Activated T-cell treated with anti-CD3 and anti-CD28 coated beads for 24 hours (primary cell): Measurements from ENCODE around the gene ZNF280A.

ENCODE experiments used
- DNase-seq: peaks from one replicate; pipeline ENCODE4 v3.0.0-alpha.2; 2020; ENCODE audit warnings: low read depth

Gene ZNF280A, protein sequence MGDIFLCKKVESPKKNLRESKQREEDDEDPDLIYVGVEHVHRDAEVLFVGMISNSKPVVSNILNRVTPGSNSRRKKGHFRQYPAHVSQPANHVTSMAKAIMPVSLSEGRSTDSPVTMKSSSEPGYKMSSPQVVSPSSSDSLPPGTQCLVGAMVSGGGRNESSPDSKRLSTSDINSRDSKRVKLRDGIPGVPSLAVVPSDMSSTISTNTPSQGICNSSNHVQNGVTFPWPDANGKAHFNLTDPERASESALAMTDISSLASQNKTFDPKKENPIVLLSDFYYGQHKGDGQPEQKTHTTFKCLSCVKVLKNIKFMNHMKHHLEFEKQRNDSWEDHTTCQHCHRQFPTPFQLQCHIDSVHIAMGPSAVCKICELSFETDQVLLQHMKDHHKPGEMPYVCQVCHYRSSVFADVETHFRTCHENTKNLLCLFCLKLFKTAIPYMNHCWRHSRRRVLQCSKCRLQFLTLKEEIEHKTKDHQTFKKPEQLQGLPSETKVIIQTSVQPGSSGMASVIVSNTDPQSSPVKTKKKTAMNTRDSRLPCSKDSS

DNA sequence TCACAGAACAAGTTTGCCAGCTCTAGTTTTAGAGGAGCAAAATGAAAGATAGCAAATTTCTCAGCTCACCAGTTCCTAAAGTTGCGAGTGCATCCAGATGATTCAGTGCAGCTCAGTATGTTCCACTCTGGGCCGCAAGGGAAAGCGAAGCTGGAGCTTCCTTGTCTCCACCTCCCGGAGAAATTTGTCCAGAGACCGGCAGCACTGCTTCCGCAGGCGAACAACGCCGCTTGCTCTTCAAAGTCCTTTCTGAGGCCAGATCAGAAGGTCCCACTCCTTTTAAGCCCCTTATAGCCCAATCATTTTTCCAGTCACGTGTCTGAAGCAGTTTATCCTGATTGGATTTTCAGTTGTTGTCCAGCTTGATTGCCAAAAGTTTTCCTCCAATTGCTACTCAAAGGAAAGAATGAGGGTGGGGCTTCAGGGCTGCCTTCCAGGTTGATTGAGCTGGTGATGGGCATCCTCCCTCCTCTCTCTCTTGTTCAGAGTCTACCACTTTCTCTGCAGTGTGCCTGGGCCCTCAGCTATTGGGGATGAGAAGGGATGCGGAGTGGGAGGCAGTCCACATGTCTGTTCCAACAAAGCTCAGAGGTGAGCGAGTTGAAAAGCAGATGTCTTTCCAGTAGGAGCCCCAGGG is at the start of gene ZNF280A:
Gene ZNF280A, minus strand, starts transcription at position 251 of the 637 bp plus-strand sequence. CDS start 4,640 bp downstream, outside the sequence.
- DNase-seq, result no peak

DNA sequence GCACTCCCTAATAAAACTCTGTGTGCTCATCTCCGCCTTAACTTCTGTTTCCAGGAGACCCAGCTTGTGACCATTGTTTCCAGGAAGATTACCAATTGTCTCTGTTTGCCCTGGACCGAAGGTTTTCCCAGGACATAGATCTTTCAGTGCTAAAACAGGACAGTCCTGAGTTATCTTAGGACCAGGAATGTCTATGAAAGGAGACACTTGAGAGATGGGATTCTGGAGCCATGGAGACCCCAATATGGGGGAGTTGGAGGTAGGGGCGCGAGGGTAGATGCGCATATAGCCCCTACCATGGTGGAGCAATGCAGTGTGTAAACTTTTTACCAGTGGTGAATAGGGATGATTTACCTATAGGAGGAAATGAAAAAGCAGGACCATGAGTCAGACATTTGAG is 49.1 kb upstream of the ZNF280A start:
- DNase-seq, result no peak

DNA sequence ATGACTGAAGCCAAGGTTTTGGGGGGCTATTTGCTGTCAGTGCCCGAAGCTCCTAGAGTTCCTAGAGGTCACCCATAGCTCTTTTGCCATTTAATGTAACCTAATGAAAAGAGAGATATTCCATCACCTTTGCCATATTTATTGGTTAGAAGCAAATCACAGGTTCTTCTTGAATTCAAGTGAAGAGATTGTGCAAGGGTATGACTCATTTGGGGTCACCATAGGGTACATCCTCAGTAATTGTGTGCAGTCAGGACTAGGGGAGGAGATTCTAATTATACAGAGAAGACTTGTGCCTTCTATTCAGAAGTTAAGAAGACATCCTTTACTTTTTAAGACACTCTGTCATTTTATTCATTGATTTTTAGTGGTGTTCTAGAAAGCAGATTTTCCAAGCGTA is 45.9 kb upstream of the ZNF280A start:
- no peak for DNase-seq

DNA sequence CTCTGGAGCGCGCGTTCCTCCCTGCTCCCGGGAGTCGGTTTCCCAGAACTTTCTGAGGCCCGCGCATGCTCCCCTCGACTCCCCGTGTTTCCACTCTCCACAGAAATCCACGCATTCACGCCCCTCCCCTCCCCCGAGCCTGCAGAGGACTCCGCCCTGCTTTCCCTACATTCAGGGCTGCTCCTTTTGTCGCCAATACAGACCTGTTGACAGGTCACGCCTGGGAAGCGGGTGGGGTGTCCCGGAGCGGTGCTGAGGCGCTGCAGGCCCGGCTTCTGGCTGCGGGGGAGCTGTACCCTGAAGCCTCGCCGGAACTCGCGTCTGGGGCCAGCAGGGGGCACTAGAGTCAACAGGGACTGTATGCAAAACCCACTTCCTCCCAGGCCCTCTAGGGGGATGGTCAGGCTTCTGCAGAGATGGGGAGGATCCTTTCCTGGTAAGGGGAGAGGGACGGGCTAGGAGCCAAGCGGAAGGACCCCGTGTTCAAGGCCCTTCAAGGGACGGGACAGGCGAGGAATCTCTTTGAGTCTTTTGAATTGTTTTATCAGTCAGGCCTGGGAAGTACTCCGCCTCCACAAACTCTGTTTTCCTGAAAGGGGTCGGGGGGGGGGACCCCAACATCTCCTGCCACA is 39.0 kb upstream of the ZNF280A start, which contains the start of gene PRAME:
Gene PRAME, minus strand, starts transcription at position 294 of the 632 bp plus-strand sequence. CDS start 2,433 bp downstream, outside the sequence.
- DNase-seq, result peak; percentile 76

DNA sequence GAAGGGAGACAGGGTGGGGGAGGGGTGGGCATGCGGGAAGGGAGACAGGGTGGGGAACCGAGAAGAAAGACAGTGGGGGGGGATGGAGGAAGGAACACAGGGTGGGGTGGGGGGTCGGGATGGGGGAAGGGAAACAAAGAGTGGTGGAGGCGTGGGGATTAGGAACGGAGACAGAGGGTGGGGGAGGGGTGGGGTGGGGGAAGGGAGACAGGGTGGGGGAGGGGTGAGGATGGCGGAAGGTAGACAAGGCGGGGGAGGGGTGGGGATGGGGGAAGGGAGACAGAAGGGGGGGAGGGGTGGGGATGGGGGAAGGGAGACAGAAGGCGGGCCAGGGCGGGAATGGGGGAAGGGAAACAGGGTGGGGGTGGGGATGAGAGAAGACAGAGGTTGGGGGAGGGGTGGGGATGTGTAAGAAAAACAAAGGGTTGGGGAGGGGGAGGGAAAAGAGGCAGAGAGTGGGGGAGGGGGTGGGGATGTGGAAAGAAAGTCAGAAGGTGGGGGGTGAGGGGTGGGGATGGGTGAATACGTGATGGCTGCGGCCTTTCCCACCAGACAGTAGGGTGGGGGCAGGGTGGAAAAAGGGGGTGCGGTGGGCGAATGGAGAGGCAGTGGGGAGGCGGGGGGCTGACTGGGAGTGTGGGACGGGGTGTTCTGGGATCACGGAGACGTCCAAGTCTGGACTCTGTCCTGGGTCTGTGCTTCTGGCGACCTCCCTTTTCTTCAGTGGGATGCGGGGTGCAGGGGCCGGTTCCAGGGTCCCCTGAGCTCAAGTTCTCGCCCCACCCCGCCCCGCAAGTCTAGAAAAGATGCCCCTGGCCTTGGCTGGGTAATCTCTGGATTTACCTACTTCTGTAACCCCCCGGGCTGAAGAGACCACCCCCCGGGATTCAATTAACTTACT is 38.3 kb upstream of the ZNF280A start:
- DNase-seq, result no peak

DNA sequence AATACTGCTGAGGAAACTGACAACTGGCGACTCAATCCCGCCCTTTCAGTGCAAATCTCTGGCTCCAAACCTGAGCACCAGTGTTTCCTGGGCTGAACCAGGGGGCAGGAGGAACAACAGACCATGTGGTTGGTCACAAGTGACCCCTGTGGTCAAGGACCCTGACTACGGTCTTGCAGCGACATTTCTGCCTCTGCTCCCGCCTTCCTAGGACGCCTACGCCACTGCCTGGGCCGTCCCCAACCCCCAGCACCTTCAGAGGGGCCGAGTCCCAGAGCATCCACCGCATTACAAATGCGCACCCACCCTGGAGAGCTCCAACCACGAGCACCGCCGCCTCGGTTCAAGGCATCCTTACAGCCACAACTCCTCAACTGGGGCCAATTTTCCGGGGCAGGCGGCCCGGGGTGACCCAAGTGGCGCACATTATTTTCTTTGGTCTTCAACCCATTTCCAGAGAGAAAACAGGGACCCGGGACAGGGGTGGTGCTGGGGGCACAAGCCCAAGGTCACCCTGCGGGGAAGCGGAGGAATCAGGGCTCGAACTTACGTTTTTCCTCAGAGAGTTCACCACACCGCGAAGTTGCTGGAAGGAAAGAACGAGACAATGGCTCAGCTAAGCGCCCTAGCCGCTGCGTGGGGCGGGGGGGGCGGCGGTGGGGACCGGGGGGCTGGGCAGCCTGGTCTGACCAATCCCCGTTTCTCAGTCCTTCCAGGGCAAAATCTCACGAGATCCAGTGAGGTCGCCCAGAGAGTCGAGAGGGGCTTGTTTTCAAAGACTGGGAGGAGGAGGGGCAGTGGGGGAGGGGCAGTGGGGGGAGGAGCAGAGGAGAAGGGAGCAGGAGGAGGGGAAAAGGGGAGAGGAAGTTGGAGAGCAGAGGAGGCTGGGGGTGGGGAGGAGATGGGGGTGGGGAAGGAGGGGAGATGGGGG is 37.2 kb upstream of the ZNF280A start:
- DNase-seq, result no peak

DNA sequence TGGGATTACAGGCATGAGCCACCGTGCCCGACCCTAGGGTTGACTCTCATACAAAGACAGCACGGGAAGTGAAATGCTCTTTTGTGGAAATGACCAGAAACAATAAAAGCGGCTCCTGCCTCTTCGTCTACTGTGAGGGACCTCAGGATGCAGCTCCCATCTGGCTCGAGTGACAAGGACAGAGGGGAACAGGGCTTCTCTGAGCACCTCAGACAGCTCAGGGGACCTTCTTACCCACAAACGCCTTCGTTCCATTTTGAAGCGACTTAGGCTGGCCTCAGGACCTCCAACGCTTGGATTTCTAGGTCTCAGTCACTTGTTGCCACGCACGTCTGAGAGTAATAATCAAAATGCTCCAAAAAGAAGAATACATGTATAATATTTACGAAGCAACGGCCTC is 36.5 kb upstream of the ZNF280A start:
- no peak for DNase-seq

DNA sequence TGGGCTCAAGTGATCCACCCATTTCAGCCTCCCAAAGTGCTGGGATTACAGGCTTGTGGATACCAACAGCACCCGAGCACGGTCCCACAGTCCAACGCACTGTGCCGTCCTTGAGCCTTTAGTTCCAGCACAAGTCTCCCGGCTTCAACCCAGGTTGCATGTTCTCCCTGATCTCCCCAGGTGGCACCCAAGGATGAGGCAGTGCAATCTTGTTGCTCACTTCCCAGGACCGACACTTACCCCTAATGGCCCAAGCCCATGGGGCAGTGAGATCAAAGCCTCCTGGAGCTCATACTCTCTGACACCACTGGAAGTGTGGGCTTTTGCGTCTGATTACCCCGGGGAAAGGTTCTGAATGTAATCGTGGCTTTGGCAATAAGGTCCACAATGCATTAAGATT is 35.5 kb upstream of the ZNF280A start:
- no peak for DNase-seq

DNA sequence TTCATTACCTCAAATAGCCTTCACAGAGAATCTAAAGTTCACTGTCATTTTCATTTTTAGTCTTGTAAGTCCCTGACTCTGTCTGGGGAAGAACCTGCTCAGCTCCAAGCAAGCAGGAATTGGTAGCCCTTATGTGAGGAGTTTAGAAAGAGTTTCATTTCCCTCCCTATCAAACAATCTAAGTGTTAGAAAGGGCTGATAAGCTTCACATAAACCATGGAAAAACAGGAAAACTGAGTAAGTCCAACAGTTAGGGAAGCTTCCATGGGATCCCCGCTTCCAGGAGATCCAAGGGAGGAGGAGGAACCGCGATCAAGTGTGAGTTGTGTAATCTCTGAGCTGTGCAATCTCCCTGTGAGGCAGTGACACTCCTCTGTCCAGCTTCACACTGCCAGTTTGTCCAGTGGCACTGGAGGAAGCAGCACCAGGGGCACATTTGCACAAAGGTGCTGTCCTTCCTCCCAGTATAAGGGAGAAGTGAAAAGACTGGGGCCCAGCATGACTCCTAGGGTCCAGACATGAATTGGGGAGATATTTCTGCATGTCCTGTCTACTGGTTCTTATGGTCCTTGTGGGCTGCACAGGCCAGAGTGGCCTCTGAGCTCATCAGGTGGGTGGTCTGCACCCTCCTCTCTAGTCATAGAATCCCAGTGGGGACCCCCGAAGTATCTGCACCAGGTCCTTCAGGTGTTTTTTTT is 34.7 kb upstream of the ZNF280A start:
- no peak for DNase-seq

DNA sequence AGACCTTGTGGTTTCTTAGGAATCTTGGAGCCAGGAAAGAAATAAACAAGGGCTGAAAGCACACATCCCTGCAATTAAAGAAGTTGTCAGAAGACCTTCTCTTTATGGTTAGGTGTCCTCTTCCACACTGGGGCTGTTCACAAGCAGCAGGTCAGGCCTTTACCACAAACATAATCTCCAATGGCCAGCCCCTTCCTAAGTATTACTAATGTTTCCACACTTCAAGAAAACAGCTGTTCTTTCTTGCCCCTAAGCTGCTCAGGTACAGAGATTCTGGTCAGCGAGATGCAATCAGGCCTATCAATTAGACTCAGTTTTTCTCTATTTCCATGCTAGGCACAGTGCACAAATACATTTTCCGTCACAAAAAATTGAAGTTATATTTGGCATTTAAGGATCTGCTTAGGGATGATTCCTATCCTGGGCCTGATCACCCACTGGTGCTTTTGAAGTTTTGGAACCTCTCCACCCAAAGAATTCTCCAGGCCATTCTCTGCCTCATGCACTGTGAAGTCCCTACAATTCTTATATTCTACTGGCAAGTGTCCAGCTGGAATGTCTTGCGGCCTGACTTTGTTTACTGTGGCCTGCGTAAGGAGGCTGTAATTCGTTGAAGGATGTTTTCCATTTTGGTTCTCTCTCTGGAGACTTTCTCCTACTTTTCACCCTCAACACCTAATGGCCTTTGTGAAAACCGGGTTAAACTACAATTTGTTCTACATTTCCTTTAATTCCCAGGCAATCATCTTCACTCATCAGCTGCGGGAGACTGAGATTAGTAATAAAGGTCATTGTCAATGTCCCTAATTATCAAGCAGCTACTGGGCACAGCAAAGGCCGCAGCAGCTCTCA is 33.9 kb upstream of the ZNF280A start:
- DNase-seq, result no peak

DNA sequence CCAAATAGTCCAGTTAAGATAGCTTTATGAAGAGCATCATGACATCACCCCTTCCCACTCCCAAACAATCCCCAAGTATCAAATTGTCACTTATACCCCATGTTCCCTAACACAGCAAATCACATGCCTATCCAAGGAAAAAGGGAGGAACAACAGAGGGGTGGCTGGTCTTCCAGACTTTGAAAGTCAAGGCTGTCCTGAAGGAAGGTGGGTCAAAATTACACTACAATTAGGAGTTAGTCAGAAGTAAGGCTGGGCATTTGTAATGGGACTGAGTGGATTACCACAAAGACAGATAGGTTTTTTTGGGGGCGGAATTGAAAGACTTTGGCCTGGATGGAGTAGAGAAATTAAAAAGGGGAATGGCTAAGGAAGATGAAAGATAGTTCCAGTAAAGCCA is 33.1 kb upstream of the ZNF280A start:
- no peak for DNase-seq

DNA sequence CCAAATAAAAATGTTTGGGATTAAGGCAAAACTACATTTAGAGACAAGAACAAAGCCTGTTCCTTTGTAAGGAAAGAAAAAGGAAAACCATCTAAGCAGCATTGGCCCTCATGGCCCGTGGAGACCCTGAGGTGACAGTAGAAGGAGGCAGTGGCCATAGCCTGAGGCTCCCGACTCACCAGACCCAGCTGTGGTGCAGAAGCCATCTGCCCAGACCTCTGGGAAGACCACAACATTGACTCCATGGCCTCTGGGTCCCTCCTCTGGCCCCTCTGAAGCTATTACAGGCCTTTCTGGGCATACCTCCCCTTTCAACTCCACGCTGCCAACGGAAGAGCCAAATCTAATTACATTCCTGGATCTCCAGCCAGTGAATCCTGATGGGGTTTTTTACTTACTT is 32.6 kb upstream of the ZNF280A start:
- no peak for DNase-seq

DNA sequence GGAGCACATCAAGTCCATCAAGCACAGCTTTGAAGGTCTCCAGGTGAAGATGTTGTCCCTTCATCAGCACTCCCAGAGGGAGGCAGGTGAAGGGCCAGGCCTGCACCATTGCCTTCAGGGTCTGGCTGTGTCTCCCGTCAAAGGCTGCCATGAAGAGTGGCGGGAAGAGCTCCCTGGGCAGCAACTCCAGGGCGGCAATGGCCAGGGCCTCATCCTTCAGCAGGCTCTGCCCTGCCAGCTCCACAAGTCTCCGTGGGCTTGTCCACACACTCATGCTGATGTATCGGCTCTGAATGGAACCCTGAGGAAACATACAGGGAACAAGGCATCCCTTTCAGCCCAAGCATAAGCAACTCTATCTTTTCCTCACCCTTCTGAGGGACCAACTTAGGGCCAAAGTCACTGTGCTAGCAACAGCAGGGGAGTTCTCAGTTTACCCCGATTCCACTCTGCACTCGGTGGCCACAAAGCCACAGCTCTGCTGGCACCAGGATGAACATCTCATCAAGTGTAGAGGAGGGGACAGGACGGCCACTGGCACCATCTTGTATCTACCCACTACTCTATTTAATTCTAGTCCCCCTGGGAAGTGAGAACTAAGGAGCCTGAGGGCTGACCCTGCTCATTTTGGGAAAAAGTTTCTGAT is 30.8 kb upstream of the ZNF280A start:
- no peak for DNase-seq

DNA sequence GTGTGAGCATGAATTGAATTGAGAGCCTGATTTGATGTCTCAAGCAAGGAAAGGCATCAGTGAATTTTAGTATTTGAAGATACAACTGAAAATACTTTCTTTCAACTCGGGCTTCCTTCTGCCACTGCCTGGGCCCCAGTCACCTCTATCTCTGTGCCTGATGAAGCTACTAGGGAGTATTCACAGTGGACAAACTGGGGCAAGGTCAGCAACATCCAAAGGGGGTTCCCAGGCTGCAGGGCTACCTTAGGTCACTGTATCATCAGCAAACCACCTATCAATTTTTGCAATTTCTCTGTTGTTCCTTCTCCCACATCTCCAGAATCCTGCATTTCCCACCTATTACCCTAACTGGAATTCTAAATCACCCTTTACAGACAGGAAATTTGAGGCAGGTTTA is 28.8 kb upstream of the ZNF280A start:
- no peak for DNase-seq

DNA sequence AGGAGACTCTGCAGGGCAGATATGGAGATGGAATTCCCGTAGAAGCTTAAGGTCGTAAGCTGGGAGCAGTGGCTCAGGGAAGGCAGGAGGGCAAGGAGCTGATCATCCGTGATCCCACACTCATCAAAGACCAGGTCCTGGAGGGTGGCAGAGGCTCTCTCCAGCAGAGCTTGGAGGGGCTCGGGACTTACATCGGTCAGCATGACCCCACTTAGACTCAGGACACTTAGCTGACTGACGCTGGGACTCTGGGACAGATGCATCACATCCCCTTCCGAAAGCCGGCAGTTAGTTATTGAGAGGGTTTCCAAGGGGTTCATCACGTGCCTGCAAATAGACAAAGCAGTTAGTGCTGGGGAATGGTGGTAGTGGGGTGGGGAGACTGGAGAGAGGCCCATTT is 28.2 kb upstream of the ZNF280A start:
- no peak for DNase-seq

DNA sequence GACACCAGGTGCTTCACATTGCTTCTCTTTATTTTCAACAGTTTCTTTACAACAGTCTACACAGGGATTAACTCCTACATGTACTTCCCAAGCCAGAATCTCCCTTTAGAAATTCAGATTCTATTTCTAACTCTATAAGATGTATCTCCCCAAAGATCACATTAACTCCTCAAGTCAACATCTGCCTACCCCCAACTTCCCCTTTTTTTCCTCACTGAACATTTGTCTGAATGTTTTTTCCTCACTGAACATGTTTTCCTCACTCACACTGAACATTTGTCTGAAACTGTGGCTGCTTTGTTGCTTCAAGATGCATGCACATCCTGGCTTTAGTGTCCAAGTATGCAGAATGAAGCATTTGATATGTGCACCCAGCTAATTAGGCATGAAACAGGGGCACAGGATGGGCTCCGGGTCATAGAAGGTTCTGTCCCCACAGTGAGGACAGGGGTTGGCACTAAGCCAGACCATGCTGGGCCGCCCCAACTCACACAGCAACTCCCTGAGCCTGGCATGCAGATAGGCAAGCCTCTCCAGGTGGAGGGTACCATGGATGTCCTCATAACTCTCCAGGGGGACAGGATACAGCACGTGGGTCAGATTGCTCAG is 27.7 kb upstream of the ZNF280A start:
- DNase-seq, result no peak

DNA sequence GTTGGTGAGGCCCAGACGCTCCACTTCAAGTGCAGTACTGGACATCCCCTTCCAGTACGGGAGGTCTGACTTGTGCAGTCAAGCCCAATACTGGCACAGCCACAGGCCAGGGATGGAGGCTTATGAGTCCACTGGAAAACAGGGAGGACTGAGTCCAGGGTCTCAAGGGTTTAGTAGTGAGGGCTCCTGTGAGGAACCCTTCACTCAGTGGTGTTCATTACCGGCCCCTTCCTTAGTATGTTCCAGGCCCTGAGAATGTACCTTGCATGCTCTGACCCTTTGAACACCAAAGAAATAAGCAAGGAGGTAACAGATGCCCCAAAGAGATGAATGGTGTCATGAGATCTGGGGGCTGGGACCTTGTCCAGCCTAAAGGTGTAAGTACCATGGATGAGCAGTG is 27.2 kb upstream of the ZNF280A start:
- no peak for DNase-seq

DNA sequence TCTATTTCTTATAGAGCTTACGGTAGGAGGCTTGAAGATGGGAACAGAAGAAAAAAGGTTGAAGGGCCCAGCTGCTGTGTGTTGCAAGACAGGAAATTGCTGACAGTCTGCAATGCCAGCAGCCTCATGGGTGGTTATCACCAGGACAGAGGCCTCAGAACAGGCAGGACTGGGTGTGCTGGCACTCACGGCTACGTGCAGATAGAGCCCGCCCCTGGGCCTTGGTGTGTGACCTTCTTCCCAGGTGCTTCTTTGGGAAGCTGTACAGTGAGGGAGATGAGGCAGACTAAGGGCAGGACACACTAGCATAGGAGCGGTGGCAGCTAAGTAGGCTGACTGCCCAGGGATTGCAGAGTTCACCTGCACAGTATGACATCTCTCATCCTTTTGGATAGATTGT is 26.4 kb upstream of the ZNF280A start:
- no peak for DNase-seq
